GM21576 (cell line): ENCODE data around the gene RNU2-1.
"Not testable (repeated sequence)": the region's sequence is repeated elsewhere in the genome, so short reads cannot be mapped to it uniquely, and the experiment has no call there.

Experiments
- ATAC-seq: cut with Tn5 transposase; IDR thresholded peaks from one replicate; pipeline ENCODE4 v1.9.1; 2021; ENCODE audit warnings: mild to moderate bottlenecking, moderate library complexity; ENCODE audit not compliant: unreplicated experiment

The RNU2-1 gene

GRCh38 chr17:43233877-43234276 lies at the start of gene RNU2-1:
TSS of gene RNU2-1 (minus strand) at chr17:43233977.
- not testable (repeated sequence) for ATAC-seq

- not testable (repeated sequence) for ATAC-seq
Measured at GRCh38 chr17:43272914-43273313, 39.1 kb upstream of the RNU2-1 start.

GRCh38 chr17:43272483-43272882 lies 38.7 kb upstream of the RNU2-1 start:
- not testable (repeated sequence) for ATAC-seq

- ATAC-seq: not testable (repeated sequence)
Measured at GRCh38 chr17:43270552-43271504, 37.1 kb upstream of the RNU2-1 start.

GRCh38 chr17:43246456-43246855 lies 12.7 kb upstream of the RNU2-1 start:
- ATAC-seq: not testable (repeated sequence)

DNA sequence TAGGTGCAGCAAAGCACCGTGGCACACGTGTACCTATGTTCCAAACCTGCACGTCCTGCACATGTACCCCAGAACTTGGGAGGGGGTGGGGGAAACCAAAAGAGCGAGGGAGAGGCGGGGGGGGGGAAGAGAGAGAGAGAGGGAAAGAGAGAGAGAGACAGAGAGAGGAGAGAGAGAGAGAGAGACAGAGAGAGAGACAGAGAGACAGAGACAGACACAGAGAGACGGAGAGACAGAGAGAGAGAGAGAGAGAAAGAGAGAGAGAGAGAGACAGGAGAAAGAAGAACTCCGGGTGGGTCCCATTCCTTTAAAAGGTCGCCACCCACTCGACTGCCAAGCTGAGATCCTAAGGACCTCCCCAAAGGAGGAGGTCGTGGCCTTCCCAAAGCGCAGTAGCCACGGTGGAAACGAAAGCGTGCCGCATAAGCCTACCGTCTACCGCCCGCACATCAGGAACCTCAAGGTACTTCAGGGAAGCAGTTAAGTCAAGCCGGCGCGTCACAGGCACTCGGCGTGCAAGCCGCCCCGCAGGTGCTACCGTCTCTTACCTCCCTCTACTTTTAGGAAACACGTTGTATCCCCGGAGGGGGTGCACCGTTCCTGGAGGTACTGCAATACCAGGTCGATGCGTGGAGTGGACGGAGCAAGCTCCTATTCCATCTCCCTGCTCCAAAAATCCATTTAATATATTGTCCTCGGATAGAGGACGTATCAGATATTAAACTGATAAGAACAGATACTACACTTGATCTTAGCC lies 7.0 kb upstream of the RNU2-1 start:
- not testable (repeated sequence) for ATAC-seq

DNA sequence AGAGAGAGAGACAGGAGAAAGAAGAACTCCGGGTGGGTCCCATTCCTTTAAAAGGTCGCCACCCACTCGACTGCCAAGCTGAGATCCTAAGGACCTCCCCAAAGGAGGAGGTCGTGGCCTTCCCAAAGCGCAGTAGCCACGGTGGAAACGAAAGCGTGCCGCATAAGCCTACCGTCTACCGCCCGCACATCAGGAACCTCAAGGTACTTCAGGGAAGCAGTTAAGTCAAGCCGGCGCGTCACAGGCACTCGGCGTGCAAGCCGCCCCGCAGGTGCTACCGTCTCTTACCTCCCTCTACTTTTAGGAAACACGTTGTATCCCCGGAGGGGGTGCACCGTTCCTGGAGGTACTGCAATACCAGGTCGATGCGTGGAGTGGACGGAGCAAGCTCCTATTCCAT lies 5.8 kb upstream of the RNU2-1 start:
- not testable (repeated sequence) for ATAC-seq

DNA sequence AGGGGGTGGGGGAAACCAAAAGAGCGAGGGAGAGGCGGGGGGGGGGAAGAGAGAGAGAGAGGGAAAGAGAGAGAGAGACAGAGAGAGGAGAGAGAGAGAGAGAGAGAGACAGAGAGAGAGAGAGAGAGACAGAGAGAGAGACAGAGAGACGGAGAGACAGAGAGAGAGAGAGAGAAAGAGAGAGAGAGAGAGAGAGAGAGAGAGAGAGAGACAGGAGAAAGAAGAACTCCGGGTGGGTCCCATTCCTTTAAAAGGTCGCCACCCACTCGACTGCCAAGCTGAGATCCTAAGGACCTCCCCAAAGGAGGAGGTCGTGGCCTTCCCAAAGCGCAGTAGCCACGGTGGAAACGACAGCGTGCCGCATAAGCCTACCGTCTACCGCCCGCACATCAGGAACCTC lies 514 bp downstream of the RNU2-1 start:
- not testable (repeated sequence) for ATAC-seq

DNA sequence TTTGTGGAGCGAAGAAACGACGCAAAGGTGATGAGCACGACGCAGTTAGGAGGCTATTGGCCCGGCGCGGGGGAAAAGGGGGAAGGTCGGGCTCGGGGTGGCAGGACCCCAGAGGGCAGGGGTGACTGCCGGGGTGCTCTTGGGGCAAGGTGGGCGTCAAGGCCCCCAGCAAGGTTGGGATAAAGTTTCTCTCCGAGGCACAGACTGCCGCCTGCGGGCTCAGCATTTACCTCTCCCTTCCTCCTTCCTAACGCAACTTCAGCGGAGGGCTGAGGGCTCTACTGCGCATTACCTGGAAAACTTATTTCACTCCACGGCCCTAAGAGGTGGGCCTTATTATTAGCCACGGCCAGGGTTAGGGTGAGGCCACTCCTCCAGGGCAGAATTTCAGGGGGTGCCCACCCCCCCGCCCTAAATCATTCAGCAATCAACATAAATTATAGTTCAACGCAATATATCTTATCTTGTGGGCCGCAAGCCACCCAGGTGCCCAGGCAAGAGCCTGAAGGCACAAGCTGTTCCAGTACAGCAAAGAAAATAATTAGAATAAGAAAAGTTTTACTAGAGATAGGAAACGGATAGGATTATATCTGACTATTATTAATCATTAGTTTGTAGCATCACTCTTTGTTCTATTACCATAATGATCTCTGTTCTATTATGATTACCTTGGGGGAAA lies 1.6 kb downstream of the RNU2-1 start:
- ATAC-seq: not testable (repeated sequence)

DNA sequence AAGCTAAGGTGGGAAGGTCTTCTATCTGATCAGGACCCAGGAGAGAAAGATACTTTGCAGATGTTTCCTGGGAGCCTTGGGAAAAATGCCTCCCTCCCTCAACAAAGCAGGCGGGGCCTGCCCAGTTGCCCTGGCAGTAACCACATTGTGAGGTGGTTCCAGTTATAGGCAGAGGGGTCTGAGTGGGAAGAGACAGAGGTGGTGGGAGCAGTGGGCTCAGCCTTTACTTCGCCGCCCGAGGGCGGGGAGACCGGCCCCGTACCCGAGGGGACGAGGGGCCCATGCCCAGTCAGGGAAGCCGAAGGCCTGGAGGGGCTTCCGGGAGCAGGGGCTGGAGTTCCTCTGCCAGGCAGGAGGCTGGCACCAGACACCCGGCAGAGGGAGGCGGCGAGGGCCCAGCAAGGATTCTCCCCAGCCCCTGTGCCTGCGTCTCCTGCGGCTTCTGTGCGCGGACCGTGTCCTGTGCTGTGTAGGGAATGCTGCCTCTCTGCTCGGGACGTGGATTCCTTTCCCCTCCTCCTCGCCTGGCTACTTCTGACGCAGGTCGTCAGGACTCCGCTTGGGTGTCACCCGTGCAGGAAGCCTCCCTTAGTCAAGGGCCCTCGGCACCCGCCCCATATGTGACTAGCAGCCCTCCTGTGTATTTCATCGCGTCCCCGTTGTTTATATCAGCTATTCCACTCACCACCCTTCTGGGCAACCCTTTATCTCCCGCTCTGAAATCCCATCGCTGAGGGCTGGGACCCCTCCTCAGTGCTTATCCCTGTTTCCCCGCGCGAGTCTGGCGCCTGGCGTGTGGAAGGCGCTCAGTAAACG lies 2.4 kb downstream of the RNU2-1 start:
- ATAC-seq: not testable (repeated sequence)

DNA sequence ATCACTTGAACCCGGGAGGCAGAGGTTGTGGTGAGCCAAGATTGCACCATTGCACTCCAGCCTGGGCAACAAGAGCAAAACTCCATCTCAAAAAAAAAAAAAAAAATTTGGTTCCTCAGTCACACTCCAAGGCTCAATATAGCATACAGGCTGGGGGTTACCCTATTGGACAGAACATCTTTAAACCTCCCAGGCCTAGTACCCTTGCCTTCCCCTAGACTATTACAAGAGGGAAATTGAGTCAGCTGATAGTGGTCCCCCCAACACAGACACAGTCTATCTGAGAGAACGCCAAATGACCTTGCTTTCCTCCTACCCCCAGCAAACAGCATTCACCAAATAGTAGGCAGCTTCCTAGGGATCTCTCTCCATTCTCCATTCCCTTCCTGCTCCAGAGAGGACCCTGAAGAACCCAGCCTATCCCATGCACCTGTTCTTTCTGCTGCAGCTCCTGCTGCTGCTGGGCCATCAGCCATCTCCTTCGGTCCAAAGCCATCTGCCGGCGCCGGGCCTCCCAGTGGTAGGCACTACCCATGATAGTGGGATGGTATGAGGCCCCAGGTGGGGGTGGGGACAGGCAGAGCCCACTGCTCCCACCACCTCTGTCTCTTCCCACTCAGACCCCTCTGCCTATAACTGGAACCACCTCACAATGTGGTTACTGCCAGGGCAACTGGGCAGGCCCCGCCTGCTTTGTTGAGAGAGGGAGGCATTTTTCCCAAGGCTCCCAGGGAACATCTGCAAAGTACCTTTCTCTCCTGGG lies 5.6 kb downstream of the RNU2-1 start, which contains the start of gene CCDC200:
Gene CCDC200, minus strand, starts transcription at position 604 of the 763 bp plus-strand sequence. Its CDS starts 69 bp downstream, at position 535.
- not testable (repeated sequence) for ATAC-seq

GRCh38 chr17:43226393-43226792 lies 7.4 kb downstream of the RNU2-1 start:
- ATAC-seq: no peak

GRCh38 chr17:43224146-43224705 lies 9.6 kb downstream of the RNU2-1 start:
- ATAC-seq: no peak

DNA sequence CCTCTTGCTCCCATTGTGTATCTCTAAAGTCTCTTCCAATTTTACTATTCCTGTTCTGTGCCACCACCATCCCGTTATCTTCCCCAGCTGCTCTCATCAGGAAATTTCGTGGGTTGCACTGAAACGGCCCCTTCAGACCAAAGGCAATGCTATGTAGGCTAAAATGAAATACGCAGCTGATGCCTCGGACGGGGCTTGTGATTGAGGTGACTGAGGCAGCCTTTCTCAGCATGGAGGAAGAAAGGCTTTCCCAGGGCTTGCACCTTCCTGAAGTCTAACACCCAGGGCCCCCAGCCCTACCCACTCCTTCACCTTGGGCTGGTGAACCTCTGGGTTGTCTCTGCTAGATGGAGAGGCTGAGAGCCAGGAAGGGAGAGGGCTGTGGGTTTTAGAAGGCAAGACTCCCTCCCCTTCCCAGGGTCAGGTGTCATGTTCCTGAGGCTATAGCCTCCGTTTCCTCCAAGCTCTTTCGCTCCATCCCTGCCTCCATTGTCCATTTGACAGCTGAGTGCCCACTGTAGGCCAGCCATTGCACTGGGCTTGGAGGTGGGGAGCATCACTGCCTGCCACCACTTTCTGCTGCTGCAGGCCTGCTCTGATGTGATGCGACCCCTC lies 13.2 kb downstream of the RNU2-1 start:
- no peak for ATAC-seq

- ATAC-seq: no peak
Measured at GRCh38 chr17:43219746-43220380, 13.9 kb downstream of the RNU2-1 start.

GRCh38 chr17:43219001-43219400 lies 14.8 kb downstream of the RNU2-1 start:
- ATAC-seq: no peak

GRCh38 chr17:43217614-43218087 lies 16.1 kb downstream of the RNU2-1 start:
- no peak for ATAC-seq
